ENCODE measurements around the gene KCNJ5.

The KCNJ5 gene
- total RNA-seq: 2.7 to 40.9 (median 16.3) reads per million in 17 experiments

GRCh38 chr11:128890543-128891368 lies at the start of gene KCNJ5:
Gene KCNJ5 (plus strand): TSS chr11:128891356. CDS start chr11:128911274, 19,918 bp downstream.
- DNase-seq: peak in 3 of 4 experiments; percentile 58 to 77 (median 77)

DNA sequence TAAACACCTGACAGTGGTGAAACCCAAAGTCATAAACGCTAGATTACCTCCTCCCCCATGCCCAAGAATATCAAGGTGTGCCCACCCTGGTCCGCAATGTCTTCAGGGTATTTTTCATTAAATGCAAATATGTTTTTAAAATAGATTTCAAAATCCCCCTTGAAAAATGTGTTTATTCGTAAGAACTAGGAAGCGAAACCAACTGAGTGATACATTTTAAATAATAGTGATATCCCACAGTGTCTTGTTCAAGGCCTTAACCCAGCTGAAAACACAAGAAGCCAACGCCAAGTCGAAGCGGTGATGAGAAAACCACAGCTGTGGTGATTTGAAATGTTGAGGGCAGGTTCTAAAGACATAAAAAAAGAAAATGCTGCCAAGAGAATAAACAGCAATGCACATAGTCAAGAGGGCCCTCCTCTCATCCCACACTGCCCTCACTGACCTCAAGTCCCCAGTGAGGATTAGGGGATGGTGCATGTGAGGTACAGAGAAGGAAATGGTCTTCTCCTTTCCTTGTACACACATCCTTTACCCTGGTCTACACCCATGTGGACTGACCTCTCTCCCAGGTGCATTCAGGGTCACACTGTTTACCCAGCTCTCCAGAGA lies 49.6 kb upstream of the KCNJ5 start:
- peak in 1 of 4 experiments; percentile 14 for DNase-seq

GRCh38 chr11:128843198-128843785 lies 47.9 kb upstream of the KCNJ5 start:
- DNase-seq: peak in 2 of 4 experiments; percentile 42 to 57

GRCh38 chr11:128845334-128845780 lies 45.8 kb upstream of the KCNJ5 start:
- DNase-seq: peak in 3 of 4 experiments; percentile 21 to 40 (median 30)

GRCh38 chr11:128846985-128847384 lies 44.2 kb upstream of the KCNJ5 start:
- no peak for DNase-seq

- peak; percentile 59 to 83 (median 70) for DNase-seq
Observed at GRCh38 chr11:128848815-128849455, 42.2 kb upstream of the KCNJ5 start.

DNA sequence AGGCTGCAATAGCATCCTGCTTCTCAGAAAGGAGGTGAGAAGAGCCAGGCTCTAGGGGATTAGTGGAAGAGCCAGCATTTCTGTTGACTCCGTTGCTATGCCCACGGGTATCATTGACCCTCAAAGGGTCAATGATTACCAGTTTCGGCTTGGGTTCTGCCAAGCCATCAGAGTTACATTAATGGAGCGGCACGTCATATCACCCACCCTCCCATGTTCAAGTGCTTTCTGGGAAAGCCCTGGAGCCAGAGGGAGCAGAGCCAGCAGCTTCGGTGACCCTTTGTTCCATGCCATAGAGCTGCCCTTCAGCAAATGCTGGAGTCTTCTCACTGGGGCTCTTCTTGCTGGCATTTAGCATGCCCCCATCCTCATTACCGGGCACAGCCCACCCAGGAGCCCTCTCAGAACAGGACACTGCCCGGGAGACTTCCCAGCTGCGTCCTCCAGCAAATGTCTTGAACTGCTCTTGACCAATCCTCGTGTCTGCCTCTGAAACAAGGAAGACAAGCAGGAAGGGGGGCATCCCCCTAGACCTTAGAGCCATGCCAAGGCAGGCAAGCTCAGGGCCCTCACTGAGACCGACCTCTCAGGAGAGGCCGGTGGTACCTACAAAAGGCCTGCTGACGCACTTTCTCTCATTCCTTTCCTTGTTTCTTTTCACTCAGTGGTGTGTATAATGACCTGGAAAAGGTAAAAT lies 38.7 kb upstream of the KCNJ5 start:
- no peak for DNase-seq

- no peak for DNase-seq
Observed at GRCh38 chr11:128853559-128853958, 37.6 kb upstream of the KCNJ5 start.

GRCh38 chr11:128854841-128855240 lies 36.3 kb upstream of the KCNJ5 start:
- no peak for DNase-seq

- no peak for DNase-seq
Observed at GRCh38 chr11:128856241-128856640, 34.9 kb upstream of the KCNJ5 start.

GRCh38 chr11:128857341-128857740 lies 33.8 kb upstream of the KCNJ5 start:
- no peak for DNase-seq

- peak; percentile 73 to 87 (median 79) for DNase-seq
Observed at GRCh38 chr11:128859563-128860441, 31.4 kb upstream of the KCNJ5 start.

GRCh38 chr11:128860571-128861361 lies 30.4 kb upstream of the KCNJ5 start:
- no peak for DNase-seq

DNA sequence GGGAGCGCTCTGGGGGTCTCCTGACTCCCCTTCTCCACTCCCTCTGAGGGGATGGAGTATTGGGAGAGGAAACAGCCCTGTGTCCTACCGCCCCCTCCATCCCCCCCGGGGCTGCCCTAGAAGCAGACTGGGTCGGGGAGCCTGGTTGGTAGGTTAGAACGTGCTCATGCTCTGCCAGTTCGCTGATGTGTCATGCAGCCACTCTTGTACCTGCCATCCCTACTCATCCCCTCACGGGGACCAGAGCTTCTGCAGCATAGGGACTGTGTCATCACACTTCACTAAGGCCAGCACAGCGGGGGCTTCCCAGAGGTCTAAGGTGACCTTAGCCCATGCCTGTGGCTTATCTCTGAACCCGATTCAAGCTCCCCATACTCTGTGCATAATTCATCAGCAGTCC lies 28.8 kb upstream of the KCNJ5 start:
- DNase-seq: no peak

DNA sequence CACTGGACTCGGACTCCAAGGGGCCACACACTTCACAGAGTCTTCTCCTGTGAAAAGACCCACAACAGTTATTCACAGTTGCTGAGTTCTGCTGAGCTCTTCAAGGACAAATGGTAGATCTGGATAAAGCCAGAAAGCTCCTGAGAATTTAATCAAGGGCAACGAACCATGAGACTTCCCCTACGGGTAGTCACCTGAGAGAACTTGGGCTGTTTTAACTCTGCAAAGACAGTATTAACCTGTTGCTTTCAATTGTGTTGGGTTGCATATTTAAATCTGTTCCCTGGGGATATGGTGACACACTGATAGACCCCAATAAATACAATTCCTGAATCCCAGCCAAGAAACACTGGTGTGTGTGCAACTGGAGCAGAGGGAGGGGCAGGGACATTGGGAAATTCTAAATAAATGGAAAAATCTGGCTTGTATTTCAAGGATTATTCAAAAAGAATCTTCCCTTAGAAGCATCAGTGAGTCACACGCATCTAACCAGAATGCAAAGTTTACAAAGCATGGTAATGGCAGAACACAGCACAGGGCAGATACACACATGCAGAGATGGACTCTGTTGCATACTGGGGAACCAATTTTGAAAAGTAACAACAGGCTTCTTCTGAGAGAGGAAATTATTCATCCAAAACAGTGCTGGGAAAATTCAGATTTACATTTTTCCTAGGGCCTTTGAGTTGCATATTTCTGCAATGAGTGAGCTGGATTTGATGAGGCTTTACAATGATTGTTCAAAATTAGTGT lies 28.1 kb upstream of the KCNJ5 start:
- DNase-seq: no peak

DNA sequence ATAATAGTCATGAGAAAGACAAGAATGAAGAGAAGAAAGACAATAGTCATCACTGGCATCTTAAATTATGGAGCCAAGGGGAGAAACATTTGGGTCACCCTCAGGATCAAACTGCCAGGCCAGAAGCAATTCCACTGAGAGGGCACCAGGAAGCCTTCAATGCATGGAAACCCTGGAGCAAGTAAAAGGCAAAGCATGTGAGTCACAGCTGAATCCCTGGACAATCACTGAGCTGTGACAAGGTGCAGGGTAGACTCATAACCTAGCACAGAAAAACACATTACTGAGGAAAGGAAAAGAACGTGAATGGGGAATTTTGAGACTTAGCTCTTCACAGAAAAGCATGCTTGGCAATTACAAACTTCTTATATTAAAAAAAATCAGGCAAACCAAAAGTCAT lies 25.7 kb upstream of the KCNJ5 start:
- no peak for DNase-seq

GRCh38 chr11:128867277-128867676 lies 23.9 kb upstream of the KCNJ5 start, which contains the start of gene KCNJ1:
Gene KCNJ1 (minus strand): TSS chr11:128867296. CDS start chr11:128840243, 27,053 bp downstream.
- DNase-seq: no peak

DNA sequence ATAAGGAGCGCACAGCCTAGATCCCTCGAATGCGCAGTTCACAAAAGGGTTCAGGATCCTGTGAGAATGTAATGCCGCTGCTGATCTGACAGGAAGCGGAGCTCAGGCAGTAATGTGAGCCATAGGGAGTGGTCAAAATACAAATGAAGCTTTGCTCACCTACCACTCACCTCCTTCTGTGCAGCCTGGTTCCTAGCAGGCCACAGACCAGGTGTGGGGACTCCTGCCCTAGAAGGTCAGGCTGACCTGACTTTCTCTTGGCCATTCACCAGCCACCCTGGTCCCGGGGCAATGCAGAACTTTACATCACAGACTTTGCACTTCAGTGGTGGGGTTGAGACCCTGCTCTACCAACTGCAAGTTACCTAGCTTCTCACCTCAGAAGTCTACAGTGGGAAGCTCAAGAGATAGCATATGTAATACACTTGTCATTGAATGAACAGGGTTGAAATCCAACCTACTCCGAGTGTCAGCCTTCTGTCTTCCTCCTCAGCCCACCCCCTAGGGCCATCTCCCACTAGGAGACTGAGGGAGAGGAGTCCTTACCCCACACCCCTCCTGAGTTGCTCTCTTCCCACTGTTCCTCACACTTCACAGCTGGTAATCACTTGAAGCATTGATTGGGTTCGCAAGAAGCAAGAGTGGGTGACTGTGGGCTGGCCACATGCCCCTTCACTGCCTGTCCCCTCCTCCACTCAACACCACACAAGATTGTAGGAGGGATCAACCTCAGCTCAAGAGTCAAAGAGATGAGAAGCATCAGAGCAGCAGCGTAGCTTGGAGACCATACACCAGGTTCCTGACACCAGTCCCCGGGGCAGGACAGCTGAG lies 22.1 kb upstream of the KCNJ5 start:
- DNase-seq: no peak

Data from suppressor macrophage (primary cell).